Measurements from ENCODE around the gene COPS4.

DNA sequence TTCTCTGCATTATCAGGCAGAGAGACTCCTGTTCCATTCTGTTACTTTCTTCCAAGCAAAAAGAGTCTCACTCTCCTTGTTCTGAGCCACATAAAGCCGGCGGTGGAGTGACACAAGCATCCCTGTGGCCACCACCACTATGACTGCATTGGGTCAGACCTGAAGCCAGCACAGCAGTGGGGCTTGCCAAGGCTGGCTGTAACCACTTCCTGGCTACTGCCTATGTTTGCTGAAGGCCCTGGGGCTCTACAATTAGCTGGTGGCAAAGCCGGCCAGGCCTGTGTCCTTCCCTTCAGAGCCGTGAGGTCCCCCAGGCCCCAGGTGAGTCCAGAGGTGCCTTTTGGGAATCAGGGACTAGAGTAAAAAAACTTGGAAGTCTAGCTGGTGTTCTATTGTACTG lies 47.8 kb downstream of the COPS4 start:
- TF ChIP-seq, protein P1, sequence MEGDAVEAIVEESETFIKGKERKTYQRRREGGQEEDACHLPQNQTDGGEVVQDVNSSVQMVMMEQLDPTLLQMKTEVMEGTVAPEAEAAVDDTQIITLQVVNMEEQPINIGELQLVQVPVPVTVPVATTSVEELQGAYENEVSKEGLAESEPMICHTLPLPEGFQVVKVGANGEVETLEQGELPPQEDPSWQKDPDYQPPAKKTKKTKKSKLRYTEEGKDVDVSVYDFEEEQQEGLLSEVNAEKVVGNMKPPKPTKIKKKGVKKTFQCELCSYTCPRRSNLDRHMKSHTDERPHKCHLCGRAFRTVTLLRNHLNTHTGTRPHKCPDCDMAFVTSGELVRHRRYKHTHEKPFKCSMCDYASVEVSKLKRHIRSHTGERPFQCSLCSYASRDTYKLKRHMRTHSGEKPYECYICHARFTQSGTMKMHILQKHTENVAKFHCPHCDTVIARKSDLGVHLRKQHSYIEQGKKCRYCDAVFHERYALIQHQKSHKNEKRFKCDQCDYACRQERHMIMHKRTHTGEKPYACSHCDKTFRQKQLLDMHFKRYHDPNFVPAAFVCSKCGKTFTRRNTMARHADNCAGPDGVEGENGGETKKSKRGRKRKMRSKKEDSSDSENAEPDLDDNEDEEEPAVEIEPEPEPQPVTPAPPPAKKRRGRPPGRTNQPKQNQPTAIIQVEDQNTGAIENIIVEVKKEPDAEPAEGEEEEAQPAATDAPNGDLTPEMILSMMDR (IDR thresholded peaks at IDR 0.05): no peak
- TF ChIP-seq POLR2A (IDR thresholded peaks at IDR 0.05) (no peak), EP300 (IDR thresholded peaks at IDR 0.05) (no peak)
